BLaER1 (cell line): Measurements from ENCODE around the gene KIF1A.
"Not testable (repeated sequence)": the region's sequence is repeated elsewhere in the genome, so short reads cannot be mapped to it uniquely, and the experiment has no call there.

Experiments used
- H3K27ac ChIP-seq: shearing (Covaris generic); formaldehyde crosslinking; 2 replicates; pipeline ENCODE4 v1.8.1; 2022
- H3K27me3 ChIP-seq: shearing (Covaris generic); formaldehyde crosslinking; 2 replicates; pipeline ENCODE4 v1.8.1; 2022
- H3K36me3 ChIP-seq: shearing (Covaris generic); formaldehyde crosslinking; 2 replicates; pipeline ENCODE4 v1.8.1; 2022
- H3K4me1 ChIP-seq: shearing (Covaris generic); formaldehyde crosslinking; 2 replicates; pipeline ENCODE4 v1.8.1; 2022
- H3K4me2 ChIP-seq: shearing (Covaris generic); formaldehyde crosslinking; 2 replicates; pipeline ENCODE4 v1.8.1; 2022
- H3K4me3 ChIP-seq: shearing (Covaris generic); formaldehyde crosslinking; 2 replicates; pipeline ENCODE4 v1.8.1; 2022
- H3K9ac ChIP-seq: shearing (Covaris generic); formaldehyde crosslinking; 2 replicates; pipeline ENCODE4 v1.8.1; 2022
- H3K9me3 ChIP-seq: shearing (Covaris generic); formaldehyde crosslinking; 2 replicates; pipeline ENCODE4 v1.8.1; 2022
- H4K20me1 ChIP-seq: shearing (Covaris generic); formaldehyde crosslinking; 2 replicates; pipeline ENCODE4 v1.8.1; 2022
- Cebpa-rat ChIP-seq: shearing (Covaris generic); IDR thresholded peaks from 2 replicates; pipeline ENCODE4 v1.8.1; 2022

Gene KIF1A

DNA sequence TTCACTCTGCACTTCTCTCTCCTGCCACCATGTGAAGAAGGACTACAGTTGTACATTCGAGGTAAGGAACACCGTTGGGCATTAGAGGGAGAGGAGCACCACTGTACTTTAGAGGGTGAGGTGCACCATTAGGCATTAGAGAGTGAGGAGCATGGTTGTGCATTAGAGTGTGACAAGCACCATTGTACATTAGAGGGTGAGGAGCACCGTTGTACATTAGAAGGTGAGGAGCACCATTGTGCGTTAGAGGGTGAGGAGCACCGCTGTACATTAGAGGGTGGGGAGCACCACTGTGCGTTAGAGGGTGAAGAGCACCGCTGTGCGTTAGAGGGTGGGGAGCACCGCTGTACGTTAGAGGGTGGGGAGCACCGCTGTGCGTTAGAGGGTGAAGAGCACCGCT, 27.8 kb upstream of the KIF1A start:
- Histone ChIP-seq H3K27me3 (no peaks in the 10 kb centered on the region), H4K20me1 (no peaks in the 10 kb centered on the region), H3K27ac (no peak overlapping the region), H3K4me3 (no peak overlapping the region), H3K4me2 (no peak overlapping the region), H3K9me3 (peaks cover 17% of the 10 kb centered on the region; the same call in 1 of the 2 replicates), H3K4me1 (no peaks in the 10 kb centered on the region), H3K36me3 (no peaks in the 10 kb centered on the region), H3K9ac (no peak overlapping the region)
- TF ChIP-seq Cebpa-rat = no peak

DNA sequence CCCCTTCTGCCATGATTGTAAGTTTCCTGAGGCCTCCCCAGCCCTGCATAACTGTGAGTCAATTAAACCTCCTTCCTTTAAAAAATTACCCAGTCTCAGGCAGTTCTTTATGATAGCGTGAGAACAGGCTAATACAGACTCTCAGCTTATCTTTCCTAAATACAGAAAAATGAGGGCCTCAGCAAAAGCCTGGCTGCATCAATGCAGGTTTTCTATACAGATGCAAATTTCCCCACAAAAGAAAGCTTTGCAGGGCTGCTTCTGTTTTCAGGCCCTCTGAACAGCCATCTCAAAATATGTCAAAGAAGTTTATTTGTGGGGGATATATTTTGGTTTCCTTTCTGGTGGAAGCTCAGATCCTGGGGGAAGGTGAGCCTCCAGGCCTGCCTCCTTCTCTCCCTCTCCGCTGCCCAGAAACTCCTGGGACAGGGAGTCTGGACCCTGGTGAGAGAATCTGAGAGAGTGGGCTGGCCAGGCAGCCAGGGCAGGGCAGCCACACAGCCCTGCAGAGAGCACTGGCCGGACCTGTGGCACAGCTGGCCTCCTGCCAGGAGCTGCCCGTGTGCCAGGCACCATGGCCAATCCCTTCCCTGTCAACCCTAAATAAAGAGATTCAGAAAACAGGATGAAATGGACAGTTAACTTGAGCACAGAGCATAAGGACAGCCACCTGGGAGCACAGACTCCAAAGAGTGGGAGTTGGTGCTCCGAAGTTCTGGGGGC, 27.0 kb upstream of the KIF1A start:
- H3K4me3 ChIP-seq = no peak overlapping the region
- H3K36me3 ChIP-seq = no peaks in the 10 kb centered on the region
- no peak overlapping the region for H3K9ac ChIP-seq
- H3K4me1 ChIP-seq = no peaks in the 10 kb centered on the region
- no peaks in the 10 kb centered on the region for H3K27me3 ChIP-seq
- H3K27ac ChIP-seq = no peak overlapping the region
- H4K20me1 ChIP-seq = no peaks in the 10 kb centered on the region
- H3K4me2 ChIP-seq = no peak overlapping the region
- no peak for TF ChIP-seq Cebpa-rat
- peaks cover 17% of the 10 kb centered on the region; the same call in 1 of the 2 replicates for H3K9me3 ChIP-seq

DNA sequence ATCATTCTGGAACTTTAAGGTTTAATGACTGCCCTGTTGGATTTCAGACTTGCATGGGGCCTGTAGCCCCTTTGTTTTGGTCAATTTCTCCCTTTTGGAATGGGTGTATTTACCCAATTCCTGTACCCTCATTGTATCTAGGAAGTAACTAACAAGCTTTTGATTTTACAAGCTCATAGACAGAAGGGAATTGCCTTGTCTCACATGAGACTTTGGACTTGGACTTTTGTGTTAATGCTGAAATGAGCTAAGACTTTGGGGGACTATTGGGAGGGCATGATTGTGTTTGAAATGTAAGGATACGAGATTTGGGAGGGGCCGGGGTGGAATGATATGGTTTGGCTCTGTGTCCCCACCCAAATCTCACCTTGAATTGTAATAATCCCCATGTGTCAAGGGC, 26.3 kb upstream of the KIF1A start:
- peaks cover 17% of the 10 kb centered on the region; the same call in 1 of the 2 replicates for H3K9me3 ChIP-seq
- H3K27ac ChIP-seq, H3K9ac ChIP-seq, H3K4me3 ChIP-seq, H4K20me1 ChIP-seq, H3K4me2 ChIP-seq, H3K4me1 ChIP-seq, H3K27me3 ChIP-seq, H3K36me3 ChIP-seq: not testable (repeated sequence)

DNA sequence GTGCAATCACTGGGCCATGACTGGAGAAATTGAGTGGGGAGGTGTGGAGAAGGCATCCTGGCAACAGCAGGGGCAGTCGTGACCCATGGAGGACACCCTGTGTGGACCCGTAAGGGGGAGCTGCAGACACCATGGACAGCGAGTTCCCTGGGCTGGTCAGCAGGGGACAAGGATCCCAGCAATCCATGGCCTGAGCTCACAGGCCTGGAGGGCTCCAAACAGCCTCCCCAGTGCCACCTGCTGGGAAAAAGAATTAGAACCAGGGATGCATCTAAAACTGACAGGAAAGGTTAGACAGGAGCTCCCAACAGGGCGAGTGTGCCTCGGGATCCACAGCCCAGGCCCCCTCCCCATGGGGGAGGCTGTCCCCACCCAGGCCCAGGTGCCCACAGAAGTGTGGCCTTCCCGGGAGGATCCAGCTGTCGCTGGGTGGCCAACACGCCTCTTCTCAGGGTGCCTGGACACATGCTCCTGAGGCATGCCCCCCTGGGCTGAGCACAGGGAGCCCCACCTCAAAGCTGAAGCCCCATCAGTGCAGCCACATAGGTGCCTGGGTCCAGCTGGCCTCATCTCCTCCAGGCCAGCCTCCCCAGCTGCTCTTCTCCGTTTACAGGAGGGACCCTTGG, 20.5 kb upstream of the KIF1A start:
- no peaks in the 10 kb centered on the region for H3K27me3 ChIP-seq
- peak overlapping the region; percentile 27 for H3K4me2 ChIP-seq
- no peak for TF ChIP-seq Cebpa-rat
- H3K27ac ChIP-seq = no peak overlapping the region
- H3K36me3 ChIP-seq = no peaks in the 10 kb centered on the region
- H4K20me1 ChIP-seq = peaks cover 17% of the 10 kb centered on the region
- H3K9ac ChIP-seq = no peak overlapping the region
- peaks cover 12% of the 10 kb centered on the region; the same call in 1 of the 2 replicates for H3K9me3 ChIP-seq
- peaks cover 48% of the 10 kb centered on the region for H3K4me1 ChIP-seq
- H3K4me3 ChIP-seq = no peak overlapping the region

DNA sequence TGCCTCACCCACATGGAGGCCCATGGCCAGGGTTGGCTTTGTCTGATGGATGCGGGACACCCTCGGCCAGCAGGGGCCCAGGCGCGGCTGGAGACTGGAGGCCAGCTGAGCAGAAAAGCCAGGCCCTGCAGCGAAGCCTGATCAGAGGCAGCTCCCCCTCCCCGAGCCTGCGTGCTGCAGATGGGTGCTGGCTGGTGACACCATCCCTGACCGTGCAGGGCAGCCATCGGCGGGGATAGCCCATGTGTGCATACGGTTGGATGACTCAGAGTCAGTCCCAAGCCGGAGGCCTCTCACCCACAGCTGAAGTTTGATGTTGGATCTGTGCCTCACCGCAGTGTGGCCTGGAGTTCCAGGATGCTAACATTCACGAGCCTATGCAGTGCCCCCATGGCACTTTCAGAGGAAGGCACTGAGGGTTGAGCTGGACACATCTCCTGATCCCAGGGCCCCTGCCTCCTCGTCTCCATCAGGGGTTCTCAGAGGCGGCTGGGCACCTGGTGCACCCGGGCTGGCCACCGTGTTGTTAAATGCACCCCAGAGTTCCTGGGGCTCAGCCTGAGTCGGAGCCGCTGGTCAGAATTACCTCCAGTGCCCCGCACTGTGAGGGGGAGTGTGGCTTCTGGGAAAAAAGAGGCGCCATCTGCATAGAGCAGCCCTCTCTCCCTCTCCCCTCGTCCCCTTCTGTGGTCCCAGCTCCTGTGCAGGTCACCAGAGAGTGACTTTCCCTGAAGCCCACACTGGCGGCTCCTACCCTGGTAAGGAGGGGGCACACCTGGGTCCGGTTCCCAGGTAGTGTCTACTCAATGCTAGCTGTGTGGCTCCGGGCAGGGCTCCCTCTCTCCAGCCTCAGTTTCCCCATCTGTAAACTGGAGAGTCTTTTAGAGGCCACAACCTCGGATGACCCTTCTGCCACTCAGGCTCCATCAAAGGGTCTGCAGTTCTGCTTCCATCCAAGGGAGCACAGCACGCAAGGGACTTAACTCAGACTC, 19.4 kb upstream of the KIF1A start:
- Histone ChIP-seq H3K27me3 (no peaks in the 10 kb centered on the region), H3K36me3 (no peaks in the 10 kb centered on the region)
- no peak for TF ChIP-seq Cebpa-rat

DNA sequence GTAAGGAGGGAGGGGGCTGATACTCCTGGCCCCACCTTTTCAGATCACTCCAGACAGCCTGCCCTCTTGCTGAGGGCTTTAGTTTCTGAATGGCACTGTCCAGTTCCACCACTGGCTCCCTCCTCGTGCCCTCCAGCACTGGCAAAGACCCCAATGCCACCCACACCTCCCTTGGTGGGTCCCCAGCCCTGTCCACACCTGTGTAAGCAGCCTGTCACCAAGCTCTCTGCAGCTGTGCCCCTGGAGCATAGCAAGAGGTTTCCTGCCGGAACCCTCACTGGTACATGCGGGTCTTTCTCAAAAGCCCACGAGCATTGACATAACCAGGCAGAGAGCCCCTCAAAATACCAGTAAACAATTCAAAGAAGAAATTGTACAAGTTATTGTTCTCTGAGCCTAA, 17.6 kb upstream of the KIF1A start:
- no peak overlapping the region for H3K4me3 ChIP-seq
- no peak overlapping the region for H3K27ac ChIP-seq
- H3K4me2 ChIP-seq = peak overlapping the region; percentile 88
- H3K27me3 ChIP-seq = no peaks in the 10 kb centered on the region
- TF ChIP-seq Cebpa-rat = no peak
- H3K36me3 ChIP-seq = no peaks in the 10 kb centered on the region
- H4K20me1 ChIP-seq = peaks cover 17% of the 10 kb centered on the region
- H3K9me3 ChIP-seq = no peaks in the 10 kb centered on the region
- peaks cover 55% of the 10 kb centered on the region for H3K4me1 ChIP-seq
- peak overlapping the region; percentile 13; the same call in 1 of the 2 replicates for H3K9ac ChIP-seq

More for the DNA sequence above, 19.4 kb upstream of the KIF1A start:
- no peak overlapping the region for H3K4me3 ChIP-seq
- peaks cover 2% of the 10 kb centered on the region; the same call in 1 of the 2 replicates for H3K9me3 ChIP-seq
- H3K4me2 ChIP-seq = peak overlapping the region; percentile 88
- H3K4me1 ChIP-seq = peaks cover 48% of the 10 kb centered on the region
- no peak overlapping the region for H3K27ac ChIP-seq
- H3K9ac ChIP-seq = no peak overlapping the region
- H4K20me1 ChIP-seq = peaks cover 17% of the 10 kb centered on the region

DNA sequence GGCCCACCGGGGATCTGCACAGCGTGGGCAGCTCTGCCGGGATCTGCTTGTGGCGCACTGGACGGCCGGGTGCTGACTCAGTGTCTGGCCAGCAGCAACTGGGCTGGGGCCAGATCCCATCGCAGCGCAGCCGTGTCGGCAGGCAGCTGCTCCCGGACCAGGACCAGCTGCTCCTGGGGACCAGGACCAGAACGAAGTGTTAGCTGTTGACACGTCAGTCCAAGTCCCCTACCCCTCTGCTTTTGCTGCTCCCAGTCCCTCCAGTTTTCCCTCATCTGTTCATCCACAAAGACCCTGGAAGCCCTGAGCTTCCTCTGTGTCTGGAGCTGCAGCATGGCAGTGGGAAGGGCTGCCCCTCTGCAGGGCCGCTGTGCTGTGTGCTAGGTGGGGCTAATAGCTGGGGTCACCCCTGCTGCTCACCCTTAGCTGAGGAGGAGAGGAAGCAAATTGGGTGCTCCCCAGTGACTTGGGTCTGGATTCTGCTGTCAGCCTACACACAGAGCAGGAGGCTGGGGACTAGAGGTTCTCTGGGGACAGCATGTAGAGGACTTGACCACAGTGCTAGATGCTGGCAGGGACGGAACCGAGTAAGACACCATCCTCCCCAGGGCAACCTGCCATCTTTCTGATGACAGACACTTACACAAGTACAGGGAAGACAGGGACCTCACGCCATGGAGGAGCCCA, 16.9 kb upstream of the KIF1A start:
- peaks cover 17% of the 10 kb centered on the region for H4K20me1 ChIP-seq
- H3K9ac ChIP-seq = peak overlapping the region; percentile 13; the same call in 1 of the 2 replicates
- H3K27ac ChIP-seq = no peak overlapping the region
- no peaks in the 10 kb centered on the region for H3K9me3 ChIP-seq
- TF ChIP-seq Cebpa-rat = no peak
- H3K27me3 ChIP-seq = 0 out of 2 replicates have a peak, but pooled peaks cover under 1% of the 10 kb centered on the region
- H3K4me3 ChIP-seq = no peak overlapping the region
- H3K36me3 ChIP-seq = no peaks in the 10 kb centered on the region
- peaks cover 59% of the 10 kb centered on the region for H3K4me1 ChIP-seq
- peak overlapping the region; percentile 88 for H3K4me2 ChIP-seq

DNA sequence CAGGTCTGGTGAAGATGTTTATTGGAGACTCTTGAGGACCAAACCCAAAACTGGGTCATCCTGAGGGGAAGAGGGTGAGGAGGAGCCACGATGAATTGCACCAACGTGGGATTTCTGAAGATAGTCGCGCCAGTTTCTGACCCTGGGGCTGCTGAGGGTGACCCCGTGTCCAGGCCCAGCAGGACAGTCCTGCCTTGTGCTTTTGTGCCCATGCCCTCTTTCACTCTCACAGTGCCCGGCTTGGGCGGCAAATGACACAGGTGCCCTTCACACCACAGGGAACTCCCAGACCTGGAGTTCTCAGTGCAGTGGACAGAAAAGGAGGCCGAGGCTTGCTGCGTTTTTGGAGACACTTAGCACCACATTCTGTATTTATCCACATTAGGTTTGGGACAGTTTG, 15.5 kb upstream of the KIF1A start:
- Histone ChIP-seq H3K9me3 (no peaks in the 10 kb centered on the region), H3K27me3 (peaks cover 9% of the 10 kb centered on the region; the same call in 1 of the 2 replicates), H3K36me3 (no peaks in the 10 kb centered on the region), H3K27ac (no peak overlapping the region), H3K4me1 (peaks cover 60% of the 10 kb centered on the region), H3K4me3 (no peak overlapping the region), H3K9ac (no peak overlapping the region), H3K4me2 (no peak overlapping the region), H4K20me1 (peaks cover 17% of the 10 kb centered on the region)
- no peak for TF ChIP-seq Cebpa-rat

DNA sequence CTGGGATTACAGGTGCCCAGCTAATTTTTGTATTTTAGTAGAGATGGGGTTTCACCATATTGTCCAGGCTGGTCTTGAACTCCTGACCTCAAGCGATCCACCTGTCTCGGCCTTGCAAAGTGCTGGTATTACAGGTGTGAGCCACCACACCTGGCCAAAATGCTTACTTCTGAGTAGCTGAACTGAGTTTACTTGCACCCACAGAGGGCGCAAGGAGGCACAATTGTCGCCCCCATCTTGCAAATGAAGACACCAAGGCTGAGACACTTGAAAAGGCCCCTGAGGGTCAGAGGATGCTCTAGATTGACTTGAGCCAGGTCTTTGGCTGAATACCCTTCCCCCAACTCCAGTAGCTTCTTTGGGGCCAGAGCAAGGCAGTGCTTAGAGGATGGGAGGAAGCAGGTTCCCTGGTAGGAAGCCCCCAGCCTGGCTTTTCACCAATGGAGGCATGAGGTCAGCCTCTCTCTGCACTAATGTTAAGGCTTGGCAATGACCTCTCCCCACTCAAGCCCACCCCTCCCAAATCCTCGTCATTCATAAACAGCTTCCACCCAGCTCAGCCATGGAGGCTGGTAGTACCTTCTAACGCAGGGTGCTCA, 14.5 kb upstream of the KIF1A start:
- H3K4me2 ChIP-seq = no peak overlapping the region
- H3K9me3 ChIP-seq = no peaks in the 10 kb centered on the region
- peaks cover 50% of the 10 kb centered on the region for H3K4me1 ChIP-seq

More for the DNA sequence above, 14.5 kb upstream of the KIF1A start:
- no peak for TF ChIP-seq Cebpa-rat
- peaks cover 17% of the 10 kb centered on the region for H4K20me1 ChIP-seq
- peaks cover 12% of the 10 kb centered on the region; the same call in 1 of the 2 replicates for H3K27me3 ChIP-seq
- H3K36me3 ChIP-seq = no peaks in the 10 kb centered on the region
- no peak overlapping the region for H3K9ac ChIP-seq
- H3K4me3 ChIP-seq = no peak overlapping the region
- no peak overlapping the region for H3K27ac ChIP-seq
